Testis (tissue), 2 donors: Measurements from ENCODE around the gene PUM1.

Source experiments
- POLR2A ChIP-seq: fragments of 450-650 bp; IDR thresholded peaks from one replicate; pipeline ENCODE4 v1.6.1; 2017; ENCODE audit warnings: antibody characterized with exemption, mild to moderate bottlenecking, moderate library complexity
- TF ChIP-seq, protein P1 (sequence below), 3 experiments: fragments of 450-650 bp in 2 of 3; fragments of 200-600 bp in 1 of 3; sonication (generic) in 1 of 3; IDR thresholded peaks; one replicate each; pipeline ENCODE4 v1.5.1; 2016 to 2019; ENCODE audit warnings: antibody characterized with exemption in 3 of 3, mild to moderate bottlenecking in 2 of 3, moderate library complexity in 1 of 3

DNA sequence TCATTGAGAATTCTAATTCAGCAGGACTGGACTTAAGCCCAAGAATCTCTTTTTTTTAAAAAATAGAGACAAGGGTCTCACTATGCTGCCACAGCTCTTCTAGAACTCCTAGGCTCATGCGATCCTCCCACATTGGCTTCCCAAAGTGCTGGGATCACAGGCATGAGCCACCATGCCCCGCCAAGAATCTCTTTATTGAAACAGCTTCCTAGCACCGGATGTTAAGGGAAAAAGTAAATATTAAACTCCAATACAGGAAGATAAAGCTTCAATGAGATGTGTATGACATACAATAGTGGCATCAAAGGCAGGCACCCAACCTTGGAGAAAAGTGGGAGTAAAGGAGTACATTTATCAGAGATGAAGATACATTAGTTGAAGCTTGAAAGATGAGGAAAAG is 25.5 kb downstream of the PUM1 start:
- TF ChIP-seq, protein P1, sequence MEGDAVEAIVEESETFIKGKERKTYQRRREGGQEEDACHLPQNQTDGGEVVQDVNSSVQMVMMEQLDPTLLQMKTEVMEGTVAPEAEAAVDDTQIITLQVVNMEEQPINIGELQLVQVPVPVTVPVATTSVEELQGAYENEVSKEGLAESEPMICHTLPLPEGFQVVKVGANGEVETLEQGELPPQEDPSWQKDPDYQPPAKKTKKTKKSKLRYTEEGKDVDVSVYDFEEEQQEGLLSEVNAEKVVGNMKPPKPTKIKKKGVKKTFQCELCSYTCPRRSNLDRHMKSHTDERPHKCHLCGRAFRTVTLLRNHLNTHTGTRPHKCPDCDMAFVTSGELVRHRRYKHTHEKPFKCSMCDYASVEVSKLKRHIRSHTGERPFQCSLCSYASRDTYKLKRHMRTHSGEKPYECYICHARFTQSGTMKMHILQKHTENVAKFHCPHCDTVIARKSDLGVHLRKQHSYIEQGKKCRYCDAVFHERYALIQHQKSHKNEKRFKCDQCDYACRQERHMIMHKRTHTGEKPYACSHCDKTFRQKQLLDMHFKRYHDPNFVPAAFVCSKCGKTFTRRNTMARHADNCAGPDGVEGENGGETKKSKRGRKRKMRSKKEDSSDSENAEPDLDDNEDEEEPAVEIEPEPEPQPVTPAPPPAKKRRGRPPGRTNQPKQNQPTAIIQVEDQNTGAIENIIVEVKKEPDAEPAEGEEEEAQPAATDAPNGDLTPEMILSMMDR (IDR thresholded peaks at IDR 0.05): no peak
- TF ChIP-seq POLR2A: no peak
